Measurements from ENCODE around the gene ADCY4. TPM values are rescaled to one million over a fixed set of nuclear protein-coding genes. Genes with fewer than 3 reads are reported as not detected.

Gene ADCY4
- total and polyA plus RNA-seq, 2 of the 8 experiments (the other 6 are each of a cell fraction or from before 2014, with no cell fraction given), result 0.27 to 0.35 TPM

DNA sequence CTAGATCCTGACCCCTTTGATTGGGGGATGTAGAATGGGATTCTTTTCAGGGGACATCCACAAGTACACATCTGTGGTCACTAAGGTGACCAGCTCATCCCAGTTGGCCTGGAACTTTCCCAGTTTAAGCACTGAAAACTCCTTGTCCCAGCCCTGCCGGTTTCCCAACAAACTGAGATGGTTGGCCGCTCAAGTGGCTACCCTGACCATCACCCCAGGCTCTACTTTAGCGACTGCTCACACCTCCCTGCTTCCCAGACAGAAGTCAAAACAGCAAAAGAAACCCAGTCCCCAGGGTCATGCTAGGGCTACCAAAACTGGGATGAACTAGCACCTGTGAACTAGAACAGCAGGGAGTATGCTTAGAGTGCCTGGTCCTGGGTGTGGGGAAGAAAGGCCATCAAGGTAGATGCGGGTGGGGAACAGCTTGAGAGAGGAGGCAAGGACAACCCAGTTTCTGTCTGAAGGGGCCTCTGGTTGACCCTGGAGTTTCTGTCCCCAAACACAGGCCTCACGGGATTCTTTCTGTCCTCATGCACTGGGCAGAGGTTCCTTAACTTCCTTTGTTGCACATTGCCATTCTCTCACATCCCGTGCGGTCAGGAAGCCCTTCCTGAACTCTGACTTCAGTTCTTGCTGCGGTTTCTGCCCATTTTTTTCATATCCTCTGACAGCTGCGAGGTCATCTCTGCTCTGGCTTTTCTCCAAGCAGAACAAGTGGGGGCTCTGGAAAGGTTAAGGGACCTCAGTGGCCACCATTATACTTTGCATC lies 21.9 kb downstream of the ADCY4 start:
- H2BK20ac ChIP-seq (ENCODE audit: low read length), result no peak overlapping the region
- FAIRE-seq (no peak), DNase-seq (ENCODE audit: low read depth in 1 of 2, low spot score in 2 of 2) (no peak)
- H3K4me3 ChIP-seq (ENCODE audit: extremely low read depth in 1 of 4, insufficient read depth in 2 of 4, low read depth in 3 of 4, low read length in 4 of 4), result no peak overlapping the region
- H3K4me2 ChIP-seq (ENCODE audit: insufficient read depth in 1 of 2, low read depth in 2 of 2, low read length in 2 of 2), result no peak overlapping the region
- no peak overlapping the region for H4K91ac ChIP-seq (replicated peaks; ENCODE audit: insufficient read length, low read length)
- H3K9me3 ChIP-seq (ENCODE audit: insufficient read depth in 2 of 2, low read depth in 1 of 2, low read length in 1 of 2), result no peaks in the 10 kb centered on the region; a peak in 1 of 4 replicates
- H3K27me3 ChIP-seq (replicated peaks in 1 of 4; ENCODE audit: control insufficient read depth in 3 of 4, extremely low read depth in 1 of 4, insufficient read depth in 3 of 4, low read length in 3 of 4), result peaks cover 0 to 20% (median 15%) of the 10 kb centered on the region in 4 experiments; a peak in 6 of 7 replicates
- no peak overlapping the region for H2BK12ac ChIP-seq (ENCODE audit: low read depth, low read length)
- H3K18ac ChIP-seq (ENCODE audit: extremely low read depth, low read length), result no peak overlapping the region
- H2BK120ac ChIP-seq (replicated peaks; ENCODE audit: low read depth, low read length), result no peak overlapping the region
- H3K4ac ChIP-seq (replicated peaks; ENCODE audit: insufficient read length, low read depth, low read length), result no peak overlapping the region
- H4K8ac ChIP-seq (ENCODE audit: extremely low read depth, insufficient read depth, low read length), result no peak overlapping the region
- no peaks in the 10 kb centered on the region for H3K79me1 ChIP-seq (ENCODE audit: low read depth, low read length)
- peaks cover 2 to 6% of the 10 kb centered on the region in 2 experiments for H4K20me1 ChIP-seq (replicated peaks in 1 of 2; ENCODE audit: control insufficient read depth in 1 of 2, insufficient read depth in 2 of 2, low read length in 2 of 2)
- H3K27ac ChIP-seq (ENCODE audit: low read depth, low read length), result no peak overlapping the region
- peaks cover 1% of the 10 kb centered on the region; the same call in 1 of the 2 replicates for H3K23me2 ChIP-seq (ENCODE audit: low read depth, low read length)
- H2AFZ ChIP-seq (ENCODE audit: low read length), result no peak overlapping the region
- WGBS, 2 experiments (ENCODE audit: extremely low coverage in 1 of 2, insufficient coverage in 1 of 2, insufficient read length in 1 of 2, insufficient replicate concordance in 2 of 2, low coverage in 1 of 2, low lambda C conversion rate in 2 of 2, missing lambda C conversion rate in 1 of 2), result 93% methylated on average over 9 of the region's 9 CpGs; no CpG with 5 or more reads in 1 of the 2 experiments
- ChIA-PET POLR2A (ENCODE audit: partially characterized antibody) (interaction anchor here (0.8 to 5.1 kb wide), 6 partner anchors 9 to 118 kb away, joined by 3 to 35 read pairs (median 4); partner anchors contain the start of genes DHRS1, NOP9, RABGGTA and TINF2), CTCF (ENCODE audit: partially characterized antibody) (interaction anchor here (1.4 to 15.8 kb wide), 4 partner anchors 10 to 18 kb away, joined by 3 to 173 read pairs (median 10); partner anchors contain the start of gene ADCY4)
- H4K5ac ChIP-seq (ENCODE audit: insufficient read length, low read depth, low read length), result no peak overlapping the region
- no peak overlapping the region for H3K14ac ChIP-seq (ENCODE audit: insufficient read length)
- no peaks in the 10 kb centered on the region; a peak in 2 of 7 replicates for H3K4me1 ChIP-seq (replicated peaks in 1 of 4; ENCODE audit: control insufficient read depth in 3 of 4, insufficient read depth in 4 of 4, low read length in 3 of 4)
- H3K79me2 ChIP-seq (ENCODE audit: control insufficient read depth in 1 of 2, insufficient read depth in 2 of 2, low read length in 2 of 2), result no peaks in the 10 kb centered on the region
- H3K36me3 ChIP-seq (ENCODE audit: control insufficient read depth in 2 of 4, insufficient read depth in 4 of 4, low read length in 3 of 4), result peaks cover 0 to 10% (median 1%) of the 10 kb centered on the region in 4 experiments; a peak in 3 of 8 replicates
- H2BK15ac ChIP-seq (ENCODE audit: low read length), result no peak overlapping the region
- no peak overlapping the region for H3K56ac ChIP-seq (replicated peaks; ENCODE audit: insufficient read length, low read depth, low read length)
- H3K23ac ChIP-seq (ENCODE audit: insufficient read length), result no peak overlapping the region
- no peak overlapping the region for H2AK5ac ChIP-seq (ENCODE audit: low read depth, low read length)
- H2BK5ac ChIP-seq (ENCODE audit: low read depth, low read length), result no peak overlapping the region
- no peak overlapping the region for H3K9ac ChIP-seq (replicated peaks in 1 of 4; ENCODE audit: extremely low read depth in 1 of 4, low read depth in 3 of 4, low read length in 3 of 4)
- no peak for TF ChIP-seq RNF2 (IDR thresholded peaks at IDR 0.05; ENCODE audit: borderline replicate concordance, low read depth, low read length, missing control alignments, poor library complexity, severe bottlenecking)
- no peak for TF ChIP-seq TCF12 (IDR thresholded peaks at IDR 0.05; ENCODE audit: low read depth, low read length)
- no peak for TF ChIP-seq ASH2L (IDR thresholded peaks at IDR 0.05; ENCODE audit: low read length)
